GM18907 (cell line): ENCODE data around the gene CTSH.
A peak's percentile ranks its signal among the peaks of the same experiment; 100 is the strongest.

ENCODE experiments used
- ATAC-seq: cut with Tn5 transposase; IDR thresholded peaks from one replicate; pipeline ENCODE4 v1.9.1; 2021; ENCODE audit warnings: mild to moderate bottlenecking, moderate library complexity; ENCODE audit not compliant: unreplicated experiment

The CTSH gene, protein sequence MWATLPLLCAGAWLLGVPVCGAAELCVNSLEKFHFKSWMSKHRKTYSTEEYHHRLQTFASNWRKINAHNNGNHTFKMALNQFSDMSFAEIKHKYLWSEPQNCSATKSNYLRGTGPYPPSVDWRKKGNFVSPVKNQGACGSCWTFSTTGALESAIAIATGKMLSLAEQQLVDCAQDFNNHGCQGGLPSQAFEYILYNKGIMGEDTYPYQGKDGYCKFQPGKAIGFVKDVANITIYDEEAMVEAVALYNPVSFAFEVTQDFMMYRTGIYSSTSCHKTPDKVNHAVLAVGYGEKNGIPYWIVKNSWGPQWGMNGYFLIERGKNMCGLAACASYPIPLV

DNA sequence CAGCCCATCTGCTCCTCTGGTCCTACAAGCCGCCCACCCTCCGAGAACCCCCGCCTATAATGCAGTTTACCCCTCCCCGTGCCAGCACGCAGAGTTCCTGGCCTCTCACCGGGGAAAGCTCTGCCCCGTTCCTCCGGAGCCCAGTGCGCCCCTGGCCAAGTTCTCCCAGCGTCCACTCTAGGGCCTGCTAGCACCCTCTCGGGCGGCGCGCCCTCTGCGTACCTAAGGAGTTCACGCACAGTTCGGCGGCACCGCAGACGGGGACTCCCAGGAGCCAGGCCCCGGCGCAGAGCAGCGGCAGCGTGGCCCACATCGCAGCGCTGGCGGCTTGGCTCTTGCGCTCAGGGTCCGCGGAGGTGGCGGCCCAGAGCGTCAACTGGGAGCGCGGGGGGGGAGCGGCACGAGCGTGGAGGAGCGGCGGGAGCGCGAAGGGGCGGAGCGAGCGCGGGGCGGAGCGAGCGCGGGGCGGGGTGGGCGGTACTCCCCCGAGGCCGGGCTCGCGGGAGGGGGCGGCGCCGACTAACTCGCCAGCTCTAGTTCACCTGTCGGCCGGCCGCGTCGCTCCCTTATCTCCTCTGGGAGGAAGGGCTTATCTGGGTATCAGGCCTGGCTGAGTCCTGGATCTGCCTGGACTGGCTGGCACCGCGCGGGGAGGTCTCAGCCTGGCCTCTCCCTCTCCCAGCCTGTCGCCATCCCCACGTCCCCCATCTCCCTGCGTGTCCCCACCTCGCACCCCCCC lies at the start of gene CTSH:
TSS of gene CTSH (minus strand) at position 378 of the 739 bp plus-strand sequence. CDS start at position 313, 65 bp downstream.
- ATAC-seq = peak; percentile 73

DNA sequence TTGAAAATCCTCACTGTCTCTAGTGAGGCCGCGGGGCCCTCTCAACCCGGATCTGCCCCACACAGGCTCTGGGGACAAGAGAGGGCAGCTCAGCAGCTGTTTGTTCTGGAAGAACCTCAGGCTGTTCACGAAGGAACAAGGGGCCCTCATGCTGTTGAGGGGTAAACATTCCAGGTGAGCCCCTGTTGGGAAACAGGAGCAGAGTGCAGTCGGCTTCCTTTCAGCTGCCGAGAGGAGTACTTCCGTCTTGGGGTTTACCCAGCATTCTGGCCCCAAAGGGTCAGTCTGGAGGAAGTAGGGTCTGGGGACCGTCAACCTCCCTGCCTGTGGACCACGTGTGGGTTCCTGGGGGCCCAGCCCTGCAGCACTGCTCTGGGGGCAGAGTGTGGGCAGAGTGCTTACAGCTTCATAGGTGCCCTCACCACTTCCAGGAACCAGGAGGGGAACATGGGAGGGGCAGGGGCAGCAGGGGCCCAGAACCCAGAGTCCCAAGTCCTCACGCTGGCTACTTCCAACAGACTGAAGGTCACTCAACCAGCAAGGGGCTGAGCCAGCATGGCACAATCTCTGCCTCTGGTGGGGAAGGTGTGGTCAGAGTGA lies 49.2 kb upstream of the CTSH start:
- ATAC-seq = no peak

DNA sequence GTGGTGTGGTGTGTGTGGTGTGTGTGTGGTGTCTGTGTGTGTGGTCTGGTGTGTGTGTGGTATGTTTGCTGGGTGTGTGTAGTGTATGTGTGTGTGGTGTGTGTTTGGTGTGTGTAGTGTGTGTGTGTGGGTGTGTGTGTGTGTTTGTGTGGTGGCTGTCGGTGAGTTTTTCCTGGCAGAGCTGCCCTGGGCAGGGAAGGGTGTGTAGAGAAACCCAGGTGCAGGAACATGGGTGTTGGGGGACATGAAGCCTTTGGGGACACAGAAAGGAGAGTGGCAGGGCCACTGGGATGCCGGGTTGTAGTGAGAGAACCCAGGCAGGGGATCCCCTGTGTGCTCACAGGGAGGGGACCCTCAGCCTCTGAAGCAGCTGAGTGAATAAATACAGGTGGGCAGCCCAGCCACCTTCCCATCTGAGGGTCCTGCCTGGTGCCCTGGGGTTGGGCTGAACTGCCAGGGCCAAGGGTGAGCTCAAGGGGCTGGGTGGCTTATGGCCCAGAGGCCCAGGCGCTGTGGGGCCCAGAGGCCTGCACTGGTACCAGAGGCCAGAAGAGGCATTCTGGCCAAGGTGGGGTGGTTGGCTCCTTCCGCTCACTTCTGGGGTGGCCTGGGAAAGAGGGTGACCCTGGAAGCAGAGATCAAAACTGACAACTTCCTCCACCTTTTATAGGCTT lies 48.5 kb upstream of the CTSH start:
- no peak for ATAC-seq

DNA sequence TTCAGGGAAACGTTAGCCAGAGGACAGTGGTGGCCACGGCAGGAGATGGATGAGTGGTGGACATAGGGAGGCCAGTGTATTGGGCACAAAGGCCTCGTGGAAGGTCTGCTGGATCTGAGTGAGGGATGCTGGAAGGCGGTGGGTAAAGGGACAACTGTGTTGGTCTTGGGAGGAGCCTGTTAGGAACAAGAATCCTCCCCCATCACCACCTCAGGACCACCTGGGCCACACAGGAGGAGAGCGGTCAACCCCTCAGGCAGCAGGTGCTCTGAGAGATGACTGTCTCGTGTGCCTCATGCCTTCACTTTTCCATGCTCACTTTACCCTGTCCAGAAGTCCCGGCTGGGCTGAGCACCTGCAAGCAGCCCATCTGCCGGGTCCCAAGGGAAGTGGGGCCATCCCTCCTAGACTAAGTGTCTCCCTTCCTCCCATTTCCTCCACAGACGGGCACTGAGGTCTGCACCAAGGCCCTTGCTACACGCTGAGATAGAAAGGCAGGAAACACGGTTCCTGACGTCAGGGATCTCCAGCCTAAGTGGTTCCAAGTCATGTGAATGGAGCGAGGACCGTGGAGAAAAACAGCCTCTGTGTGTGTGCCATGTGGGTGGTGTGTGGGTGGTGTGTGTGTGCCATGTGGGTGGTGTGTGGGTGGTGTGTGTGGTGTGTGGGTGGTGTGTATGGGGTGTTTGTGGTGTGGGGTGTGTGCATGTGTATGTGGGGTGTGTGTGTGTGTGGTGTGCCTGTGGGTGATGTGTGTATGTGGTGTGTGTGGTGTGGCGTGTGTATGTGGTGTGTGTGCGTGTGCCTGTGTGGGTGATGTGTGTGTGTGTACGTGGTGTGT lies 47.8 kb upstream of the CTSH start:
- ATAC-seq = no peak

DNA sequence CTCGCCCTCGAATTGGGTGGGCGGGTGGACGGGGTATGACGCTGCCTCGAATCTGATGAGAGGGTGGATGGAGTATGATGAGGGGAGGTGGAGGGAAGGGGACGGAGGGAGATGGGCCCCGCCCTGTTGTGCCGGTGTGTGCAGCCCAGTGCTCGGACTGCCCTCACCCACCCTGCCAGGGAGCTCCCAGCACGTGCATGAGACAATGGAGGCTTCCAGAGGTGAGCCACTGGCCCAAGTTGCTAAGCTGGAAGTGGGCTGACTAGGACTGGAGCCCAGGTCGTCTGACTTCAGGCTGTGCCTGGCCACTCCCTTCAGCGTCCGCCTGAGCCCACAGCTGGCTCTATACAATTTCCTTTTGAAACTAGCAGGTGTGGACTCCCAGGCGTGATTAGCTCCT lies 47.0 kb upstream of the CTSH start:
- no peak for ATAC-seq

DNA sequence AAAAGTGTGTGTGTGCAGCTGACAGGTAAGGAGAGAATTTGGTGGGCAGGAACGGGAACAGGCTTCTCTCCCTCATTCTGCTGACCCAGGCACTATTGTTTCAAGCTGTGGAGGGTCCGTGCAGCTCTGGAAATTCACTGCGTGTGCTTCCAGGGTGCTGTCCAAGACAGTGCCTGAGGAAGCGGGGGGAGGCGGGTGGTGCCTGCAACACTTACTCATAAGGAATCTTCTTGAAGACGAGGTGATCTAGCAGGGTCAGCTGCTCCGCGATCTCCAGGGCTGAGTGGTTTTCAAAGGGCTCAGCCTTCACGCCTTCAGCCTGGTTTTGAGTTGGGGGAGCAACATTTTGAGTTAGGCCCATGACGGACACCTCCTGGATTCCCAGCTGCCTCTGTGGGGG lies 46.6 kb upstream of the CTSH start:
- no peak for ATAC-seq

DNA sequence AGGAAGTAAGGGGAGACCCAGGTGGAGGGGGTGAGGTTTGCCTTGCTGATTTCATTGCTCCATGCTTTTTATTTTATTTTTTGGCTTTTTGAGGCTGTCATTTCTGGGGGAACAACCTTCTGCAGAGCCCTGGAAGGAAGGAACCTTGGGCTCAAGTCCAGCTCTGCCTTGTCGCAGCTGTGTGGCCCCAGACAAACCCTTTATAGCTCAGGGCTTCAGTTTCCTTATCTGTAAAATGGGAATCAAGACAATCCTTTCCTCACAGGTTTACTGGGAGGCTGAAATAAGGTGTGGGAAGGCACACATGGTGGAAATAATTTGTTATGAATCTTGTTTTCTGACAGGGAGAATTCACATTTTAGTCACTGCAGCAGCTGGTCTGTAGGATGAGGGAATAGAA lies 45.4 kb upstream of the CTSH start:
- ATAC-seq = no peak

DNA sequence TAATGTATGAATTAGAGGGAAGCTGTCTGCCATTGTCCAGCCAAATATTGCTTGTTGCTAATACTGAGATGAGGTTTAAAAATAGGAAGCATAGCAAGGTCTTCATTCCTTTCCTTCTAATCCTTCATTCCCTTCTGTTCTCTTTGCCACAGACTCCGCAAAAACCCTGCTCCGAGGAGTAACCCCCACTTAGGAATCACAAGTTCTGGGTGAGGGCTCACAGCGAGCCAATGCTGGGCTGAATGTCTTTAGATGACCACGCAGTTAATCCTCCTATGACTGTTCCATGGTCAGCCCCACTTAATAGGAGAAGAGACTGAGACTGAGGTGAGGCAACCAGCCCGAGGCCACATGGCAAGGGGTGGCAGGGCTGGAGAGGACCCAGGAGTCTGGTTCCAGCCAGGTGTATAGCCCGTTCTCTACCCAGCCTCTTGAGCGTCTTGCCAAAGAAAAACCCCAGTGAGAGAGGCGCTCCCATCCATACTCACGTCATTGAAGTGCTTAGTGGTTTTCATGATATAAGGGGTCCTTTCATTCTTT lies 44.9 kb upstream of the CTSH start:
- ATAC-seq = no peak

DNA sequence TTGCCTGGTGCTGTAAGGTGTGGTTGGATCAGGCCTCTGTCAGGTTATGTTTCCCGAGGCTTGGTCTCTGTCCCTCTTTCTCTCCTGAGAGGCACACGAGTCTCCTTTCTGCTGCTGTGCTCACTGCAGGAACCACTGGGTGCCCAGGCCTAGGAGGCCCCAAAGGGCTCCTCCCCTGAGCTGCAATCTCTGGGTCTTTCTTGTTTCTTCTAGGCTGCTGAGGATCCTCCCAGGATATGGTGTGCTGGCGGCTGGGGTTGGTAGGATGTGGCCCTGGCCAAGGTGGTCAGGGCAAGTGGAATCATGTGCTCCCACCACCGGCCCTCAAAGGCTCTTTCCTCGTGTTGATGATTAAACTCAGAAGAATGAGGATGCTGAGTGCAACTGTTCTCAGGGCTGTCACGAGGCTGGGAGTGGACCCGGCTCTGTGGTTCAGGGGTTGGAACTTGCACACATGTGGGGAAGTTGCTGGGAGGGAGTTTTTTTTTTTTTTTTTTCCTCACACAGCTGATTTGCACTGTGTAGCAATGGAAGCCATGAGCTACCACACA lies 43.6 kb upstream of the CTSH start:
- peak; percentile 73 for ATAC-seq

DNA sequence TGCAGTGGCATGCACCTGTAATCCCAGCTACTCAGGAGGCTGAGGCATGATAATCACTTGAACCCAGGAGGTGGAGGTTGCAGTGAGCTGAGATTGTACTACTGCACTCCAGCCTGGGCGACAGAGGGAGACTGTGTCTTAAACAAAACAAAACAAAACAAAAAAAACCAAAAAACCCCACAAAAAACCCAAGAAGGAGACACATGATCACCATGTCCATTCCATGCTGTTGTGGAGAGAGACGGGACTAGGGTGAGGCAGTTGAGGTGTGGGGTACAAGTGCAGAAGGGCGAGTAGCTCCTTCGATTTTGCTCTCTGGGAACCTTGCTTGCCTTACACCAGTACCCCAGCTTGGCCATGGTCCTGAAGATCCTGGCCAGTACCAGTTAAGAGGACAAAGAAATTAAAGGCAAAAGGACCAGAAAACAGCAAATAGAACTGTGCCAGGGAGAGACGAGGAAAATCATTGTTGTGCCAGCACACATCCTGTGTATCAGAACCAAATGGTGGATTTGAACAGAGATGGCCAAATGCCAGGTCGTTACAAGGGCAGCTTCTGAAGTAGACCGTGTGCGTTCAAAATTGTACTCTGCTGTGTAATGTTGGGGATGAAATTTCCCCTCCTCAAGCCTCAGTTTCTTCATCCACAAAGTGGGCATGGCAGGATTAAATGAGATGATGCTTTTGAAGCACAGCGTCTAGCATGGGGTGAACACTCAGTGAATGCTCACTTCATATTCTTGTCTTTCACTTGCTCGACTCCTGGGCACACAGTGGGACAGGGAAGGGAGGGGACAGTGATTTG lies 42.9 kb upstream of the CTSH start:
- no peak for ATAC-seq

DNA sequence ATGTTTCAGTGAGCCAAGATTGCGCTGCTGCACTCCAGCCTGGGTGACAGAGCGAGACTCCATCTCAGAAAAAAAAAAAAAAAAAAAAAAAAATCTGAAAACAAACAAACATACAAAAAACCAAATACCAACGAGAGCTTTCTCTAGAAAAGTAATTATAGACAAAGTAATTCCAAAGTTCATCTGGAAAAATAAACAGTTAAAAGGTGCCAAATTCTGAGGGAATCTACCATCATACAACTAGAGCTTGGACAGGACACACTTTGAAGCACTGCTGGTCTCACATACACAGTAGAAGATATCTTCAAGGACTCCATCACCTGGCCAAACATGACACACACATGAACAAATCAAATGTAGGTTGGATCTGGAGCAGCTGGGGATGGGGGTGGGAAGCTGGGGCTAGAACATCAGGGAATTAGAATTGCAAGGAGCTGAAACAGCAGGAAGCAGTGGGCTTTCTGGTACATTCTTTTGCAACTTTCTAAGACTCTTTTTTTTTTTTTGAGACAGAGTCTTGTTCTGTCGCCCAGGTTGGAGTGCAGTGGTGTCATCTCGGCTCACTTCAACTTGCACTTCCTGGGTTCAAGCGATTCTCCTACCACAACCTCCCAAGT lies 41.1 kb upstream of the CTSH start:
- no peak for ATAC-seq

DNA sequence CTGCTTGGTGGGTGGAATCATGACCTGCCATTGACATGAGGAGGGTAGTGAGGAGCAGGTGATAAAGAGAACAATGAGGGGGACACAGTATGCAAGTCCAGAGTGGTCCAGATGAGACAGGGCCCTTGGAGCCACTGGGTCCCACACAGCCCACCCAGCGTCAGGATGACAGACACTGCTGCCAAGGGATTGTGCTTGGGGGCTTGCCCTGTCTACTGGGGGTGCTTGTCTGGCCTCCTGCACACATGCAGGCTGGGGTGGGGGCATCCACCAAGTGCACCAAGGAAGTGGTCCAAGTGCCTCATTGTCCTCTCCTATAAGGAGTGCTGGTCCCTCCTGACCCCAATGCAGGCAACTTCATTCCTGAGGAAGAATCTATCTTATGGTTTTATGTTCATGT lies 39.2 kb upstream of the CTSH start:
- no peak for ATAC-seq

DNA sequence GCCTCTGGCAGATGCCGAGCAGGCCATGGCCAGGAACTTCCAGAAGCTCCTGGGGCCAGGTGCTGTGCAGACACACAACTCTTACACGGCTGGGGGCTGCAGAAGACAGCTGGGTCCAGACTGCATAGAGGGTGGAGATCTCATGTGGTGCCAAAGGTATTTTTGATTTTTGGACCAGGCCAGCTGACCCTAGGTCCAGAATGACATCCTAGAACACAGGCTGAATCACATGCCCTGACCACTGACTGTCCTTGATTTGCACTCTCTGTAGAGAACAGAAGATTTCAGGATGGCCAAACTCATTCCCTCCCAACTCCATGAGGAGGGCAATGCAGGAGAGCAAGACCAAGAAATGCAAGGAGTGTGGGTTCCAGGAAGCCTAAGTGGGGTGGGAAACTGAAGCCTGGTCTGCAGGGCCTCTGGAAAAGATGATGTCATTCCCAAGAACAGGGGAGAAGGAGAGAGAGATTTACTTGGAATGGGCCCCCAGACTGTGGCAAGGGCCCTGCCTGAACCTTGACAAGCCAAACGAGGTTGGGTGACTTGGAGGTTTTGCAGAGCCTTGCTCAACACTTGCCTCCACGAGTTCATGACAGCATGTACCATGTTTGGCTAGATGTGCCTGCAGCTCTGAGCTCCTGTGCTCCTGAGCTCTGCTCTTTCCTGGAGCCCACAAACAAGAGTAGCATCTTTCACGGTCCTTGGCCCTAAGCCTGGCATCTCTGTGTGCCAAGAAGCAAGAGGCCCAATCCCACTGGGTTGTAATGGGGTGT lies 38.5 kb upstream of the CTSH start:
- ATAC-seq = no peak

DNA sequence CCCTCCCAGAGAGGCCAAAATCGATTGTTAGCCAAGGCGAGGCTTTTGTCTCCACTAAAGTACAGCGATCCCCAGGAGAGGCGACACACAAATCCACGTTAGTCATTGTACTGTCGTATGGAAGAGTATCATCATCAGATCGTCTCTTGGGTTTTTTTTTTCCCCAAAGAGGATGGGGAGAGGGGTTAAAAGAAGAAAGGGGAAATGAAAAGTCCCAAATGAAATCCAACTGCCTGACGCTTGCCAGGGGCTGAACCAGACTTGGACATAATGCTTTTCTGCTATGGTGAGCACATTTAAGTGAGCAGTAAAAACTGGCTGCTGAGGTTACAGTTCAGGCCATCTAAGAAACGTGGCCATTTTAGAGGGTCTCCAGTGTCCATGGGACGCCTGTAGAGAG lies 37.9 kb upstream of the CTSH start:
- ATAC-seq = no peak

DNA sequence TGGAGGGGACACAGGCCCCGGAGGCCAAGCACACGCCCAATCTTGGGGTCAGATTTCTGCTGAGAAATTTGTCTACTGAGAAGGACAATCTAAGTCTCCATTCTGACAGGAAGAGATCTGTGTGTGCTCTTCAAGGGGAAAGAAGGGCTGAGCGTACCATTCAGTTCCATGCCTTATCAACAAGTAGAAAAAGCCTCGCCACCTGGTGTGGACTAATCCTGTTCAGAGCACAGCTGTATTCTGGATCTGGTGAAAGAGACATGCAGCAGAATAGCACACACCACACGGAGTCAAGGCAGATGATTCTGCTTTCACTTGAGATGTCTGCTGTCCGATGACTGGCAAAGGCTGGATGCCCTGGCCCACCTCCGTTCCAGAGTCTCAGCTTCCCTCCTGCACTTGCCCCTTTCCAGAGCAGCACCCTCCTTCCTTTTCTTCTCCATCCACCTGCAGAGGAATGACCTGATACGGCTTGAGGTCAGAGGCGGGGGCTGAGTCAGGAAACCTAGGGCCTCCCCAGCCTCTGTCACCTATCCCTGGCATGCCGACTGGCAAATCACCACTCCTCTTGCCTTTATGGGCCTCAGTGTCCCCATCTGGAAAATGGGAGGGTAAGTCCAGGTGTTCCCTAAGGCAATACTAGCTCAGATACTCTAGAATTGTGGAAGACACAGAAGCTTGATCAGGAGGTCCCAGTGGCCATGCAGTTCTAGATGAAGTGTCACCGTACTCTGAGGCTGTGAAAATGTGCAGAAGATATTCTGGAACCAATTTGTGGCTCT lies 36.9 kb upstream of the CTSH start:
- no peak for ATAC-seq

DNA sequence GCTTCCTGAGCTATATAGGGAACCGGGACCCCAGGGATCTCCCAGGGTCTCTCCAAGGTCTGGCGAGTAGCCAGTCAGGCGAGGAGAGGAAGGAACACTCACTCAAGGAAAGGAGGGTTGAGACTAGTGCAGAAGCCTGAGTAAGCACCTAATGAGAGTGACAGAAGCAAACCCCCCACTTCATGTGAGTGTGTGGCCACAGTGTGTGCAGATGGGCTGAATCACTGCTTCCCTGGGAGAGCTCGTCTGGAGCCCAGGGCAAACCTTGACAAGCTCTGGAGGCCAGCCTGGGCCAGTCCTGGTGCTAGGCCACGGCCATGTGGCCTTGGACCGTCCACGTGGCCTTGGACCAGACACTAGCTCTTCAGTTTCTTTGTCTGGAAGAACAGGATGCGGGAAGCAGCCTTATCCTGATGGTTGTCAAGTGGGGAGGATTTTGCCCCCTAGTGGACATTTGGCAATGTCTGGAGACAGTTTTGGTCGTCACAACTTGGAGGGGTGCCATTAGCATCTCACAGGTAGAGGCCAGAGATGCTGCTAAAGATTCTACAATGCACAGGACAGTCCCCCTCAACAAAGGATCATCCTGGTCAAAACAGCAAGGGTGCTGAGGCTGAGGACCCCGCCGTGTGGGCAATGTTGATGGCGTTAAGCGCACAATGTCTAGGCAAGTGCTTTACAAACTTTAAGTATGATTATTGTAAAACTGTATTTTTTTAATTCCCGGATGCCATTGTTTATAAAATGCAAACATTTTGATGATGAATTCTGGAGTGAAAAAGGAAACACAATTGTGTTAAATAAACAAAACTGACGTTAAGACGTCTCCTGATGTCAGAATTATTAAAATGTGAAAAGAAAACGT lies 34.8 kb upstream of the CTSH start:
- ATAC-seq = no peak
